SU-DHL-6 (cell line): ENCODE results near the gene PGAP3.

Experiments
- H2AFZ ChIP-seq: fragments of 200-600 bp; sonication (generic); 2 replicates; pipeline ENCODE4 v1.6.1; 2014; ENCODE audit warnings: low read depth, mild to moderate bottlenecking, moderate library complexity, mixed read lengths, antibody characterized with exemption, low read length; ENCODE audit not compliant: severe bottlenecking
- H3F3A ChIP-seq: fragments of 200-600 bp; shearing (Covaris generic); 2 replicates; pipeline ENCODE4 v1.6.0; 2016; ENCODE audit warnings: antibody characterized with exemption, mild to moderate bottlenecking; ENCODE audit not compliant: insufficient read depth
- H3K27ac ChIP-seq: fragments of 200-600 bp; sonication (generic); 2 replicates; pipeline ENCODE4 v1.5.1; 2016; ENCODE audit warnings: low read depth, mild to moderate bottlenecking, low read length, moderate library complexity, mixed read lengths
- H3K27me3 ChIP-seq: fragments of 200-600 bp; sonication (generic), shearing (Covaris generic); 2 replicates; pipeline ENCODE4 v1.6.0; 2014; ENCODE audit warnings: mild to moderate bottlenecking, low read length
- H3K36me3 ChIP-seq: fragments of 200-600 bp; sonication (generic); 2 replicates; pipeline ENCODE4 v1.6.1; 2014; ENCODE audit warnings: mild to moderate bottlenecking, low read length, mixed read lengths
- H3K4me2 ChIP-seq: fragments of 300-600, 200-600 bp; shearing (Covaris generic), sonication (generic); 2 replicates; pipeline ENCODE4 v1.6.0; 2014; ENCODE audit warnings: low read length, low read depth, mild to moderate bottlenecking; ENCODE audit not compliant: poor library complexity, severe bottlenecking
- H3K4me3 ChIP-seq: fragments of 200-600 bp; sonication (generic); 2 replicates; pipeline ENCODE4 v1.5.1; 2014; ENCODE audit warnings: antibody characterized with exemption, low read length, mild to moderate bottlenecking, mixed read lengths; ENCODE audit not compliant: insufficient read depth, poor library complexity, severe bottlenecking
- H3K79me2 ChIP-seq: fragments of 200-600 bp; sonication (generic); 2 replicates; pipeline ENCODE4 v1.6.1; 2014; ENCODE audit warnings: mild to moderate bottlenecking, low read length, moderate library complexity; ENCODE audit not compliant: insufficient read depth
- H3K9ac ChIP-seq: fragments of 200-600 bp; sonication (generic); 2 replicates; pipeline ENCODE4 v1.7.0; 2014; ENCODE audit warnings: mild to moderate bottlenecking, low read length
- H3K9me2 ChIP-seq: fragments of 200-600 bp; sonication (generic); replicated peaks from 2 replicates; pipeline ENCODE4 v1.6.1; 2014; ENCODE audit warnings: low read length; ENCODE audit not compliant: insufficient read depth
- H3K9me3 ChIP-seq: fragments of 200-600 bp; sonication (generic); 2 replicates; pipeline ENCODE4 v1.6.1; 2014; ENCODE audit warnings: low read length, mixed read lengths; ENCODE audit not compliant: insufficient read depth
- H4K20me1 ChIP-seq: fragments of 200-600 bp; sonication (generic); 2 replicates; pipeline ENCODE4 v1.6.1; 2014; ENCODE audit warnings: low read depth, mild to moderate bottlenecking, antibody characterized with exemption, low read length, moderate library complexity, mixed read lengths
- CTCF ChIP-seq: fragments of 200-600 bp; sonication (generic); IDR thresholded peaks from one replicate; pipeline ENCODE4 v1.5.1; 2017; ENCODE audit warnings: antibody characterized with exemption, mild to moderate bottlenecking, low read length, moderate library complexity; ENCODE audit not compliant: insufficient read depth, poor library complexity, severe bottlenecking
- EZH2phosphoT487 ChIP-seq: fragments of 200-600 bp; sonication (generic), shearing (Covaris generic); conservative IDR thresholded peaks from 2 replicates; pipeline ENCODE4 v1.6.1; 2018; ENCODE audit warnings: mild to moderate bottlenecking, antibody characterized with exemption, low read length, moderate library complexity, mixed read lengths

PGAP3 gene

GRCh38 chr17:39647256-39647655, 40.6 kb downstream of the PGAP3 start:
- no peaks in the 10 kb centered on the region; the same call in 1 of the 2 replicates for H4K20me1 ChIP-seq
- H3K9me2 ChIP-seq = no peaks in the 10 kb centered on the region
- H3K4me2 ChIP-seq = no peak overlapping the region
- no peaks in the 10 kb centered on the region for H3K36me3 ChIP-seq
- H3K9me3 ChIP-seq = no peaks in the 10 kb centered on the region
- H3K79me2 ChIP-seq = peaks cover 35% of the 10 kb centered on the region
- TF ChIP-seq CTCF (no peak), EZH2phosphoT487 (no peak)
- no peaks in the 10 kb centered on the region for H3K27me3 ChIP-seq
- no peak overlapping the region for H3K4me3 ChIP-seq
- H2AFZ ChIP-seq = no peak overlapping the region
- no peak overlapping the region for H3K27ac ChIP-seq
- no peak overlapping the region for H3K9ac ChIP-seq
- H3F3A ChIP-seq = no peaks in the 10 kb centered on the region

- Histone ChIP-seq H3K27me3 (no peaks in the 10 kb centered on the region), H3F3A (no peaks in the 10 kb centered on the region), H3K9ac (no peak overlapping the region), H4K20me1 (no peaks in the 10 kb centered on the region; the same call in 1 of the 2 replicates), H3K36me3 (no peaks in the 10 kb centered on the region), H2AFZ (no peak overlapping the region), H3K9me3 (no peaks in the 10 kb centered on the region), H3K27ac (no peak overlapping the region), H3K4me3 (no peak overlapping the region), H3K79me2 (peaks cover 68% of the 10 kb centered on the region), H3K4me2 (no peak overlapping the region), H3K9me2 (no peaks in the 10 kb centered on the region)
- TF ChIP-seq CTCF (no peak), EZH2phosphoT487 (no peak)
These were observed 44.6 kb downstream of the PGAP3 start for GRCh38 chr17:39643271-39643670.

GRCh38 chr17:39642291-39643074, 45.4 kb downstream of the PGAP3 start:
- Histone ChIP-seq H3K36me3 (no peaks in the 10 kb centered on the region), H3K79me2 (peaks cover 76% of the 10 kb centered on the region), H3K4me2 (no peak overlapping the region), H3K27ac (no peak overlapping the region), H3K9me2 (no peaks in the 10 kb centered on the region), H3K9ac (no peak overlapping the region), H2AFZ (no peak overlapping the region), H3F3A (no peaks in the 10 kb centered on the region), H3K4me3 (no peak overlapping the region), H3K27me3 (no peaks in the 10 kb centered on the region), H4K20me1 (no peaks in the 10 kb centered on the region; the same call in 1 of the 2 replicates), H3K9me3 (no peaks in the 10 kb centered on the region)
- TF ChIP-seq CTCF = no peak
- no peak for TF ChIP-seq EZH2phosphoT487
